HFFc6 (cell line): ENCODE measurements around the gene RHBDL3. TPM values are rescaled to one million over a fixed set of nuclear protein-coding genes. Genes with fewer than 3 reads are reported as not detected.

Experiments
- DNase-seq: peaks from one replicate; pipeline ENCODE4 v3.0.0-alpha.2; 2018
- H3K27ac Mint-ChIP-seq: 2 replicates; pipeline ENCODE4 v1.8.0; 2020; ENCODE audit warnings: mild to moderate bottlenecking, mixed read lengths
- H3K27me3 Mint-ChIP-seq: 2 replicates; pipeline ENCODE4 v1.8.0; 2021; ENCODE audit warnings: mild to moderate bottlenecking, moderate library complexity, mixed read lengths; ENCODE audit not compliant: insufficient read depth
- H3K36me3 Mint-ChIP-seq: 2 replicates; pipeline ENCODE4 v1.8.0; 2021; ENCODE audit warnings: low read depth, mixed read lengths
- H3K4me1 Mint-ChIP-seq: 2 replicates; pipeline ENCODE4 v1.8.0; 2020; ENCODE audit warnings: low read depth, mixed read lengths
- H3K4me3 Mint-ChIP-seq: 2 replicates; pipeline ENCODE4 v1.8.0; 2020; ENCODE audit warnings: mild to moderate bottlenecking, moderate library complexity, mixed read lengths
- H3K9me3 Mint-ChIP-seq: 2 replicates; pipeline ENCODE4 v1.8.0; 2020; ENCODE audit warnings: mild to moderate bottlenecking, mixed read lengths
- total RNA-seq, 6 experiments: library from RNA; stranded (reverse); fragmentation: NEBNext Ultra II Directional; extraction: Animal tissue kit (Norgen Biotek cat#: 25700); gene quantifications; 2 replicates in 1 of 6; 3 replicates in 5 of 6; pipeline ENCODE4 v1.2.3, GENCODE V29; 2021
- TF ChIP-seq, protein P1 (sequence below): fragments of 200-600 bp; sonication (generic); IDR thresholded peaks from 2 replicates; pipeline ENCODE4 v1.5.0; 2021; ENCODE audit warnings: antibody characterized with exemption, mild to moderate bottlenecking

The RHBDL3 gene
- total RNA-seq, 6 experiments from 2014 or later, result 0.07 TPM; not detected in 5

GRCh38 chr17:32278815-32279214, 13.2 kb downstream of the RHBDL3 start:
- peaks cover 26% of the 10 kb centered on the region for H3K4me1 Mint-ChIP-seq
- no peaks in the 10 kb centered on the region for H3K36me3 Mint-ChIP-seq
- no peak for DNase-seq
- peaks cover 21% of the 10 kb centered on the region for H3K27me3 Mint-ChIP-seq
- H3K9me3 Mint-ChIP-seq, result no peaks in the 10 kb centered on the region
- no peak overlapping the region for H3K27ac Mint-ChIP-seq
- H3K4me3 Mint-ChIP-seq, result no peak overlapping the region
- TF ChIP-seq, protein P1, sequence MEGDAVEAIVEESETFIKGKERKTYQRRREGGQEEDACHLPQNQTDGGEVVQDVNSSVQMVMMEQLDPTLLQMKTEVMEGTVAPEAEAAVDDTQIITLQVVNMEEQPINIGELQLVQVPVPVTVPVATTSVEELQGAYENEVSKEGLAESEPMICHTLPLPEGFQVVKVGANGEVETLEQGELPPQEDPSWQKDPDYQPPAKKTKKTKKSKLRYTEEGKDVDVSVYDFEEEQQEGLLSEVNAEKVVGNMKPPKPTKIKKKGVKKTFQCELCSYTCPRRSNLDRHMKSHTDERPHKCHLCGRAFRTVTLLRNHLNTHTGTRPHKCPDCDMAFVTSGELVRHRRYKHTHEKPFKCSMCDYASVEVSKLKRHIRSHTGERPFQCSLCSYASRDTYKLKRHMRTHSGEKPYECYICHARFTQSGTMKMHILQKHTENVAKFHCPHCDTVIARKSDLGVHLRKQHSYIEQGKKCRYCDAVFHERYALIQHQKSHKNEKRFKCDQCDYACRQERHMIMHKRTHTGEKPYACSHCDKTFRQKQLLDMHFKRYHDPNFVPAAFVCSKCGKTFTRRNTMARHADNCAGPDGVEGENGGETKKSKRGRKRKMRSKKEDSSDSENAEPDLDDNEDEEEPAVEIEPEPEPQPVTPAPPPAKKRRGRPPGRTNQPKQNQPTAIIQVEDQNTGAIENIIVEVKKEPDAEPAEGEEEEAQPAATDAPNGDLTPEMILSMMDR, result no peak

GRCh38 chr17:32279891-32280716, 14.5 kb downstream of the RHBDL3 start:
- H3K4me3 Mint-ChIP-seq, result no peak overlapping the region
- peaks cover 25% of the 10 kb centered on the region for H3K27me3 Mint-ChIP-seq
- H3K36me3 Mint-ChIP-seq, result no peaks in the 10 kb centered on the region
- H3K9me3 Mint-ChIP-seq, result no peaks in the 10 kb centered on the region
- no peak for DNase-seq
- peaks cover 19% of the 10 kb centered on the region for H3K4me1 Mint-ChIP-seq
- H3K27ac Mint-ChIP-seq, result no peak overlapping the region
- TF ChIP-seq, protein P1, result no peak

- Mint-ChIP-seq H3K9me3 (no peaks in the 10 kb centered on the region), H3K27ac (no peak overlapping the region), H3K36me3 (no peaks in the 10 kb centered on the region), H3K4me3 (no peak overlapping the region), H3K27me3 (peaks cover 27% of the 10 kb centered on the region), H3K4me1 (peaks cover 10% of the 10 kb centered on the region)
- no peak for DNase-seq
- TF ChIP-seq, protein P1, result no peak
These were observed 15.4 kb downstream of the RHBDL3 start for GRCh38 chr17:32281011-32281451.

DNA sequence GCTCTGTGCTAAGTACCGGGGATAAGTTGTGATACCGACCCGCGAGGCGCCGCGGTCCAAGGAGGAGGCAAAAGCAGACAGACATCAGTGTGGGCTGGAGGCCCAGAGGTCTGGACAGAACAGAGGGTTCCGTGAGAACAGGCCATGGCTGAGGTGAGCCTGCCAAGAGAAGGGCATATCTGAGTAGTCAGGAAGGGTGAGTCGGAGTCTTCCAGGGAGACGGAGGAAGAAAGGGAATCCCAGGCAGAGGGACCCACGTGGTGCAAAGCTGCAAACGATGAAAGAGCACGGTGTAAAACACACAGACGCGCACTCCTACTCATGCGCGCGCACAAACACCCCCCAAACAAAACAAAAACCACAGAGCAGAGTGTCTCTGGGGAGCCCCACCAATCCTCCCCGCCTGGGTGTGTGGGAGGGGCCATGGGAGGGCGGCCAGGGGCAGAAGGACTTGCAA, 18.1 kb downstream of the RHBDL3 start:
- Mint-ChIP-seq H3K4me1 (peaks cover 9% of the 10 kb centered on the region), H3K27ac (no peak overlapping the region), H3K27me3 (peaks cover 23% of the 10 kb centered on the region), H3K4me3 (peak overlapping the region; percentile 14; the same call in 1 of the 2 replicates), H3K36me3 (no peaks in the 10 kb centered on the region), H3K9me3 (no peaks in the 10 kb centered on the region)
- TF ChIP-seq, protein P1, result no peak
- DNase-seq, result peak; percentile 11

DNA sequence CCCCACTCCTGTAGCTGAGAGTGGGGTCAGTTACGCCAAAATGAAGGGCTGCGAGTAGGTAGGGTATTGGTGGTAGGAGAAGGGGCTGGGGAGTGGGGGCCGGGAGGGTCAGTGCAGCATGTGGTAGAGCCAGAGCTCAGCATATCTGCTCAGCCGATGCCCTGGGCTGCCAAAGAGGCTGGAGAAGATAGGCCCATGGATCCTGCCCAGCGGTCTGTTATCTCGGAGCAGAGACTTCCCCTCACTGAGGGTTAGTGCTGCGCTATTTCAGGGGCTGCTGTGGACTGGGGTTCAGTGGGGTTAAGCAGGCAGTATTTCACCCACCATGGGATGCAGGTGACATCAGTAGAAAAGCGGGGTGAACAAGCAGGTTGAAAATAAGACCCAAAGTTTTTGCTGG, 19.7 kb downstream of the RHBDL3 start:
- no peak overlapping the region for H3K4me3 Mint-ChIP-seq
- no peak for DNase-seq
- H3K9me3 Mint-ChIP-seq, result no peaks in the 10 kb centered on the region
- H3K4me1 Mint-ChIP-seq, result peaks cover 9% of the 10 kb centered on the region
- no peaks in the 10 kb centered on the region for H3K36me3 Mint-ChIP-seq
- TF ChIP-seq, protein P1, result no peak
- H3K27me3 Mint-ChIP-seq, result peaks cover 26% of the 10 kb centered on the region
- H3K27ac Mint-ChIP-seq, result no peak overlapping the region
